Glutamatergic neuron (in vitro differentiated cells): Measurements from ENCODE around the gene DUOX2. TPM values are rescaled to one million over a fixed set of nuclear protein-coding genes. Genes with fewer than 3 reads are reported as not detected.
A peak's percentile ranks its signal among the peaks of the same experiment; 100 is the strongest.

Experiments used
- DNase-seq: peaks from one replicate; pipeline ENCODE4 v3.0.0; 2022
- H3K27ac Mint-ChIP-seq: one replicate; pipeline ENCODE4 v1.8.0; 2020; ENCODE audit warnings: mild to moderate bottlenecking, mixed read lengths, inconsistent platforms; ENCODE audit not compliant: unreplicated experiment
- H3K27me3 Mint-ChIP-seq: one replicate; pipeline ENCODE4 v1.8.0; 2020; ENCODE audit warnings: mild to moderate bottlenecking, moderate library complexity, mixed read lengths, inconsistent platforms; ENCODE audit not compliant: unreplicated experiment
- H3K36me3 Mint-ChIP-seq: one replicate; pipeline ENCODE4 v1.8.0; 2020; ENCODE audit warnings: mild to moderate bottlenecking, mixed read lengths, inconsistent platforms; ENCODE audit not compliant: unreplicated experiment
- H3K4me1 Mint-ChIP-seq: one replicate; pipeline ENCODE4 v1.8.0; 2020; ENCODE audit warnings: mild to moderate bottlenecking, low read depth, mixed read lengths, inconsistent platforms; ENCODE audit not compliant: unreplicated experiment
- H3K4me3 Mint-ChIP-seq: one replicate; pipeline ENCODE4 v1.8.0; 2020; ENCODE audit warnings: mild to moderate bottlenecking, mixed read lengths, inconsistent platforms; ENCODE audit not compliant: unreplicated experiment
- H3K9me3 Mint-ChIP-seq: one replicate; pipeline ENCODE4 v1.8.0; 2020; ENCODE audit warnings: mild to moderate bottlenecking, moderate library complexity, mixed read lengths, inconsistent platforms; ENCODE audit not compliant: unreplicated experiment
- CTCF ChIP-seq: fragments of 200-600 bp; sonication (generic); IDR thresholded peaks from one replicate; pipeline ENCODE4 v1.5.0; 2021; ENCODE audit not compliant: partially characterized antibody, unreplicated experiment
- total RNA-seq: library from RNA; stranded (reverse); fragmentation: NEBNext Ultra II Directional; extraction: Animal tissue kit (Norgen Biotek cat#: 25700); gene quantifications from one replicate; pipeline ENCODE4 v1.2.1, GENCODE V29; 2021; ENCODE audit not compliant: unreplicated experiment

DUOX2 gene
- total RNA-seq, 1 donor from 2014 or later, result not detected

GRCh38 chr15:45112591-45113379, 1.2 kb downstream of the DUOX2 start:
- no peak overlapping the region for H3K27ac Mint-ChIP-seq
- H3K4me1 Mint-ChIP-seq, result no peaks in the 10 kb centered on the region
- no peaks in the 10 kb centered on the region for H3K36me3 Mint-ChIP-seq
- no peak for TF ChIP-seq CTCF
- H3K9me3 Mint-ChIP-seq, result peaks cover 8% of the 10 kb centered on the region
- peak overlapping the region; percentile 57 for H3K4me3 Mint-ChIP-seq
- DNase-seq, result peak; percentile 49
- H3K27me3 Mint-ChIP-seq, result peaks cover 52% of the 10 kb centered on the region

GRCh38 chr15:45112143-45112590, 1.8 kb downstream of the DUOX2 start:
- Mint-ChIP-seq H3K4me1 (no peaks in the 10 kb centered on the region), H3K27me3 (peaks cover 45% of the 10 kb centered on the region), H3K27ac (no peak overlapping the region), H3K4me3 (peak overlapping the region; percentile 57), H3K9me3 (peaks cover 8% of the 10 kb centered on the region), H3K36me3 (no peaks in the 10 kb centered on the region)
- no peak for DNase-seq
- TF ChIP-seq CTCF, result no peak

- Mint-ChIP-seq H3K9me3 (peaks cover 8% of the 10 kb centered on the region), H3K27me3 (peaks cover 44% of the 10 kb centered on the region), H3K36me3 (no peaks in the 10 kb centered on the region), H3K4me3 (peak overlapping the region; percentile 57), H3K27ac (no peak overlapping the region), H3K4me1 (no peaks in the 10 kb centered on the region)
- TF ChIP-seq CTCF, result no peak
- no peak for DNase-seq
Measured at GRCh38 chr15:45111390-45112142, 2.4 kb downstream of the DUOX2 start.

GRCh38 chr15:45110256-45110820, 3.6 kb downstream of the DUOX2 start:
- Mint-ChIP-seq H3K27ac (no peak overlapping the region), H3K4me1 (no peaks in the 10 kb centered on the region), H3K36me3 (no peaks in the 10 kb centered on the region), H3K4me3 (no peak overlapping the region), H3K27me3 (peaks cover 34% of the 10 kb centered on the region), H3K9me3 (peaks cover 5% of the 10 kb centered on the region)
- DNase-seq, result no peak
- TF ChIP-seq CTCF, result no peak
